Right lobe of liver (tissue), 4 donors: ENCODE results near the gene LEMD3.

ENCODE experiments used
- CTCF ChIP-seq, 4 donors: fragments of 200-600 bp in 3 of 4; fragments of 450-650 bp in 1 of 4; IDR thresholded peaks; one replicate each; pipeline versions ENCODE4 v1.5.1 to v1.8.0; 2016 to 2022; ENCODE audit warnings: antibody characterized with exemption in 4 of 4, mild to moderate bottlenecking in 2 of 4
- POLR2A ChIP-seq: fragments of 450-650 bp; IDR thresholded peaks from one replicate; pipeline ENCODE4 v1.6.1; 2017; ENCODE audit warnings: antibody characterized with exemption, mild to moderate bottlenecking
- donor health status: DM: no; HTN: no; CAD: no.
- donor health status: DM: no; HTN: no; CAD: no.
- donor health status: DM: no; HTN: yes; CAD: no.

GRCh38 chr12:65259501-65259900 lies 90.1 kb downstream of the LEMD3 start:
- TF ChIP-seq CTCF (IDR thresholded peaks at IDR 0.05) (no peak), POLR2A (no peak)
